Smooth muscle cell (in vitro differentiated cells): ENCODE results near the gene ACAD11. TPM values are rescaled to one million over a fixed set of nuclear protein-coding genes. Genes with fewer than 3 reads are reported as not detected.

Experiments
- DNase-seq: peaks from one replicate; lab custom pipeline; 2025; ENCODE audit not compliant: unreplicated experiment; lab: John Stamatoyannopoulos, UW
- H2AFZ ChIP-seq: fragments of 200-600 bp; sonication (generic); 2 replicates; pipeline ENCODE4 v1.6.0; 2016; ENCODE audit warnings: antibody characterized with exemption, low read depth, mild to moderate bottlenecking
- H3F3A ChIP-seq: fragments of 200-600 bp; sonication (generic); 2 replicates; pipeline ENCODE4 v1.6.0; 2017; ENCODE audit warnings: antibody characterized with exemption, low read depth
- H3K27ac ChIP-seq: fragments of 200-600 bp; sonication (generic); 2 replicates; pipeline ENCODE4 v1.5.1; 2016; ENCODE audit warnings: low read depth, mild to moderate bottlenecking
- H3K27me3 ChIP-seq: fragments of 200-600 bp; sonication (generic); 2 replicates; pipeline ENCODE4 v1.6.1; 2016; ENCODE audit warnings: low read depth, mild to moderate bottlenecking
- H3K36me3 ChIP-seq: fragments of 200-600 bp; sonication (generic); 2 replicates; pipeline ENCODE4 v1.5.1; 2016; ENCODE audit warnings: low read depth
- H3K4me1 ChIP-seq: fragments of 200-600 bp; sonication (generic); 2 replicates; pipeline ENCODE4 v1.5.1; 2016; ENCODE audit warnings: low read depth
- H3K4me2 ChIP-seq: fragments of 200-600 bp; sonication (generic); 2 replicates; pipeline ENCODE4 v1.6.0; 2016; ENCODE audit warnings: mild to moderate bottlenecking
- H3K4me3 ChIP-seq: fragments of 200-600 bp; sonication (generic); 2 replicates; pipeline ENCODE4 v1.5.1; 2016; ENCODE audit warnings: mild to moderate bottlenecking
- H3K79me2 ChIP-seq: fragments of 200-600 bp; sonication (generic); 2 replicates; pipeline ENCODE4 v1.6.0; 2016; ENCODE audit warnings: low read depth, mild to moderate bottlenecking
- H3K9ac ChIP-seq: fragments of 200-600 bp; sonication (generic); 2 replicates; pipeline ENCODE4 v1.6.0; 2016; ENCODE audit warnings: low read depth
- H3K9me3 ChIP-seq: fragments of 200-600 bp; sonication (generic); replicated peaks from 2 replicates; pipeline ENCODE4 v1.5.1; 2016; ENCODE audit warnings: low read depth
- H4K20me1 ChIP-seq: fragments of 200-600 bp; sonication (generic); 2 replicates; pipeline ENCODE4 v1.6.0; 2016; ENCODE audit warnings: low read depth
- WGBS: methylation state at CpG from one replicate; pipeline ENCODE4 v1.1.7; 2016; ENCODE audit warnings: low lambda C conversion rate; 5-methylcytosine and 5-hydroxymethylcytosine counted together
- polyA plus RNA-seq: library from polyadenylated mRNA; unstranded; fragments of >200 nt; fragmentation: Nextera tagmentation; extraction: Ambion mirVana; gene quantifications from 2 replicates; pipeline ENCODE4 v1.2.1, GENCODE V29; 2016
- total RNA-seq: library from RNA; depleted of rRNA; stranded (reverse); fragments of >200 nt; gene quantifications from 2 replicates; pipeline ENCODE4 v1.2.3, GENCODE V29; 2014
- TF ChIP-seq, protein P1 (sequence below): fragments of 200-600 bp; sonication (generic); IDR thresholded peaks from 2 replicates; pipeline ENCODE4 v1.5.1; 2017; ENCODE audit warnings: borderline replicate concordance, mild to moderate bottlenecking, antibody characterized with exemption; ENCODE audit not compliant: insufficient read depth, poor library complexity, severe bottlenecking

ACAD11 gene
- total and polyA plus RNA-seq, 2 experiments from 2014 or later, result 24.8 to 28.3 TPM

DNA sequence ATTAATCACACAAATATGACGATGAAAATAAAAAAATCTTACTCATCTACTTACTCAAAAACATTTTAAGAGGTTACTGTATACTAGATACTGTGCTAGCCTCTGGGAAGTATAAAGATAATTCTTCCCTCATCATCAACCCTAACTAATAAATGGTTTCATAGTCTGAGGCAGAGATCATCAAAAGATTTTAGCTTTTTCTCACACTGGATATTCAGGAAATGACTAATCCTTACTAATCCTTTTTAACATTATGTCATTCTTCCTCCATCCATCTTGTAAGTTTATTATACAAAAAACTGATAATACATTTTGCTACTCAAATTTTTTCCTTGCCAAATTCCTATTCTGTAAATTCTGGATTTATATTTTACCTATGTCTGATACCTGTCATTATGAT lies 29.7 kb downstream of the ACAD11 start:
- H4K20me1 ChIP-seq, result no peaks in the 10 kb centered on the region
- no peak for DNase-seq

DNA sequence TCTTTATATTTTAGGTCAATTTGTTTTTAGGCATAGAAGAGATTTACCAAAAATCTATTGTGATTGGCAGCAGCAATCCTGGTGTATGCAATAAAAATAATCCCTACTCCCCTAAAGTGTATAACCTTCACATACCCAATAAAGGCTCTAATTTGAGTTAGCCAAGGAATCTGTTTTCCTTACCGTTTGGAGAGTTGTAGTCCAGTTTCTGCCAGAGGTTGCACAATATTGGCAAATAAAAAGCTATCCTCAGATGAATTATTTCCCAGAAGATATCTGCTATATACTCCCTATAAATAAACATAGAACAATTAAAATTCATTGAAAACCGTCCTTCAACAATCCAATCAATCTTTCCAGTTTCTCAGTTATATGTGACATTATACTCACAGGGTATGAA lies 31.5 kb downstream of the ACAD11 start:
- Histone ChIP-seq H4K20me1 (no peaks in the 10 kb centered on the region), H3K36me3 (peaks cover 4% of the 10 kb centered on the region), H3K4me2 (no peak overlapping the region), H3F3A (peaks cover 8% of the 10 kb centered on the region), H3K27ac (no peak overlapping the region), H3K4me1 (no peaks in the 10 kb centered on the region), H3K27me3 (no peaks in the 10 kb centered on the region), H3K4me3 (no peak overlapping the region), H3K9ac (no peak overlapping the region), H3K9me3 (no peaks in the 10 kb centered on the region), H2AFZ (no peak overlapping the region), H3K79me2 (no peaks in the 10 kb centered on the region)
- TF ChIP-seq, protein P1, sequence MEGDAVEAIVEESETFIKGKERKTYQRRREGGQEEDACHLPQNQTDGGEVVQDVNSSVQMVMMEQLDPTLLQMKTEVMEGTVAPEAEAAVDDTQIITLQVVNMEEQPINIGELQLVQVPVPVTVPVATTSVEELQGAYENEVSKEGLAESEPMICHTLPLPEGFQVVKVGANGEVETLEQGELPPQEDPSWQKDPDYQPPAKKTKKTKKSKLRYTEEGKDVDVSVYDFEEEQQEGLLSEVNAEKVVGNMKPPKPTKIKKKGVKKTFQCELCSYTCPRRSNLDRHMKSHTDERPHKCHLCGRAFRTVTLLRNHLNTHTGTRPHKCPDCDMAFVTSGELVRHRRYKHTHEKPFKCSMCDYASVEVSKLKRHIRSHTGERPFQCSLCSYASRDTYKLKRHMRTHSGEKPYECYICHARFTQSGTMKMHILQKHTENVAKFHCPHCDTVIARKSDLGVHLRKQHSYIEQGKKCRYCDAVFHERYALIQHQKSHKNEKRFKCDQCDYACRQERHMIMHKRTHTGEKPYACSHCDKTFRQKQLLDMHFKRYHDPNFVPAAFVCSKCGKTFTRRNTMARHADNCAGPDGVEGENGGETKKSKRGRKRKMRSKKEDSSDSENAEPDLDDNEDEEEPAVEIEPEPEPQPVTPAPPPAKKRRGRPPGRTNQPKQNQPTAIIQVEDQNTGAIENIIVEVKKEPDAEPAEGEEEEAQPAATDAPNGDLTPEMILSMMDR, result no peak
- DNase-seq, result no peak
- WGBS, result 89% methylated on average over 2 of the region's 2 CpGs

More for the DNA sequence above, 29.7 kb downstream of the ACAD11 start:
- WGBS, result 25% methylated on average over 1 of the region's 1 CpG
- Histone ChIP-seq H2AFZ (no peak overlapping the region), H3K4me2 (peak overlapping the region; percentile 59), H3K27me3 (no peaks in the 10 kb centered on the region), H3F3A (peaks cover 8% of the 10 kb centered on the region), H3K9me3 (no peaks in the 10 kb centered on the region), H3K4me3 (no peak overlapping the region), H3K36me3 (peaks cover 4% of the 10 kb centered on the region), H3K4me1 (no peaks in the 10 kb centered on the region), H3K9ac (peak overlapping the region; percentile 44), H3K79me2 (no peaks in the 10 kb centered on the region), H3K27ac (peak overlapping the region; percentile 86)
- TF ChIP-seq, protein P1, result no peak

DNA sequence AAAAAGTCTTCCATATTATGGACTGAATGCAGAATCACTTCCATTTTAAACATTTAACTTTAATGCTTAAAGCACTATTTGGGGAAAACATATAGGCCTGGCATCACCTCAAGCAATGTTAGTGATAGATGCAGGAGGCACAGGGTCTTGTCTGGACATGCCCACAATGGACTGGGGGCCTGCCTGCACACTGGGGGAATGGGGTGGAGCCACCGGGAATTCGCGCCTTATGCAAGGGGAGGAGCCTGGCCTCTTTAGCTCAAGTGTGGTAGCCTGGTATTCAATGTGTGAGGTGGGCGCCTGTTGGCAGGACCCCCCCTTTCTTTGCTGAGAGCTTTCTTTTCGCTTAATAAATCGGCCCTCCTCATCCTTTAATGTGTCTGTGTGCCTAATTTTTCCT lies 32.7 kb downstream of the ACAD11 start:
- Histone ChIP-seq H3K9me3 (no peaks in the 10 kb centered on the region), H3K36me3 (peaks cover 4% of the 10 kb centered on the region), H3K27me3 (no peaks in the 10 kb centered on the region), H3F3A (peaks cover 8% of the 10 kb centered on the region), H3K4me3 (no peak overlapping the region), H3K4me1 (no peaks in the 10 kb centered on the region), H3K4me2 (no peak overlapping the region), H4K20me1 (no peaks in the 10 kb centered on the region), H3K27ac (no peak overlapping the region), H3K79me2 (no peaks in the 10 kb centered on the region), H3K9ac (no peak overlapping the region), H2AFZ (no peak overlapping the region)
- 90% methylated on average over 6 of the region's 6 CpGs for WGBS
- TF ChIP-seq, protein P1, result no peak
- no peak for DNase-seq

DNA sequence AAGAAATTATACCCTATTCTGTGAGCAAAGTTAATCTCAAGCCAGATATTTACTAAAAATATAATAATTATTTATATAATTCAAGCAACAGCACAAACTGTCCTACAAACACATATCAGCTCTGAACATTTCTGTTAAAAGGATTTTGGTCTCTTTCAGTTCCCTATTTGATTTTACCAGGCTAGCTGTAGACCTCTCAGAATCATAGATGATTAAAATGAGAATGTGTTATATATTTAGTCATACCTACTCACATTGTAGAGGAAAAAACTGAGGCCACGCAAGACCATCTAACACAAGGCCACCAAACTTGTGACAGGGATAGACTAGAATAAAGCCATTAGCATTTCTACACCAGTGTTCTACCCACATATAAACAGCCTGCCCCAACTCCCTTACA lies 34.0 kb downstream of the ACAD11 start:
- Histone ChIP-seq H3K4me1 (no peaks in the 10 kb centered on the region), H3K27me3 (no peaks in the 10 kb centered on the region), H4K20me1 (no peaks in the 10 kb centered on the region), H3K36me3 (peaks cover 14% of the 10 kb centered on the region), H3K4me3 (no peak overlapping the region), H3K27ac (no peak overlapping the region), H3K79me2 (no peaks in the 10 kb centered on the region), H3F3A (no peaks in the 10 kb centered on the region), H3K9me3 (peaks cover 7% of the 10 kb centered on the region), H3K9ac (no peak overlapping the region), H3K4me2 (no peak overlapping the region), H2AFZ (no peak overlapping the region)
- TF ChIP-seq, protein P1, result no peak
- 92% methylated on average over 1 of the region's 1 CpG for WGBS
- no peak for DNase-seq
